Activated CD4-positive, alpha-beta T cell treated with anti-CD3 and anti-CD28 coated beads, Interleukin-2, amount 50 U/mL, for 1 hour (primary cell): Measurements from ENCODE around the gene TRAK2.
"Not testable (repeated sequence)": the region's sequence is repeated elsewhere in the genome, so short reads cannot be mapped to it uniquely, and the experiment has no call there.

Experiments
- DNase-seq: peaks from one replicate; pipeline ENCODE4 v3.0.0-alpha.2; 2020

TRAK2 gene

GRCh38 chr2:201450954-201451291 is 335 bp downstream of the TRAK2 start:
- DNase-seq: no peak

GRCh38 chr2:201448701-201449100 is 2.6 kb downstream of the TRAK2 start:
- DNase-seq: peak; percentile 37

DNA sequence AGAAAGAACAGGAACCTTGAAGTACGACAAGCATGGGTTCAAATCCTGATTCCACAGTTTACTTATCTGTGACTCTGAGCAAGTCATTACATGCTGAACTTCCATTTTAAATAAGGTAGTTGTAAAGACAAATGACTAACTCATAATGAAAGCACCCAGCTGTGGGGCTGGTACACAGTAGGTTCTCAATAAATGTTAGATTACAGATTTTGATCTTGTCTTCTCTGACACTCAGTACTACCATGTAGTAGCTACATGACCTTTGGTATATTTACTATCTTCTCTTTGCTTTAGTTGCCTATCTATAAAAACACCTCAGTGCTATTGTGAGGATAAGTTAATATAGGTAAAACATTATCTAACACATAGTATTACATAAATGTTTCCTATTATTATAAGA is 3.2 kb downstream of the TRAK2 start:
- no peak for DNase-seq

DNA sequence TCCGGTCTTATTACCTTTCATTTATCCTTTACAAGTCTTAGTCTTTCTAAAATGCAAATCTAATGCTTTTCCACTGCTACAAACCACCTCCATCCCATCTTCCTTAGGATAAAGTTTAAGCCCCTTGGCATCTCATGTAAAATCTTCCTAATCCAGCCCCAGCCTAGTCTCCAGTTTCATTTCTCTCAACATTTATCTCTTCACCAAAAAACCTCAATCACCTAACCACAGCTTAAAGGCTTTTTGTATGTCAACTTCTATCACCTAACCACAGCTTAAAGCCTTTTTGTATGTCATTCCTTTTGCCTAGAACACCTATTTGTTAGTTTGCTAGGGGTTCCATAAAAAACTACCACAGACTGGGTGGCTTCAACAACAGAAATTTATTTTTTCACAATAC is 4.2 kb downstream of the TRAK2 start:
- DNase-seq: no peak

DNA sequence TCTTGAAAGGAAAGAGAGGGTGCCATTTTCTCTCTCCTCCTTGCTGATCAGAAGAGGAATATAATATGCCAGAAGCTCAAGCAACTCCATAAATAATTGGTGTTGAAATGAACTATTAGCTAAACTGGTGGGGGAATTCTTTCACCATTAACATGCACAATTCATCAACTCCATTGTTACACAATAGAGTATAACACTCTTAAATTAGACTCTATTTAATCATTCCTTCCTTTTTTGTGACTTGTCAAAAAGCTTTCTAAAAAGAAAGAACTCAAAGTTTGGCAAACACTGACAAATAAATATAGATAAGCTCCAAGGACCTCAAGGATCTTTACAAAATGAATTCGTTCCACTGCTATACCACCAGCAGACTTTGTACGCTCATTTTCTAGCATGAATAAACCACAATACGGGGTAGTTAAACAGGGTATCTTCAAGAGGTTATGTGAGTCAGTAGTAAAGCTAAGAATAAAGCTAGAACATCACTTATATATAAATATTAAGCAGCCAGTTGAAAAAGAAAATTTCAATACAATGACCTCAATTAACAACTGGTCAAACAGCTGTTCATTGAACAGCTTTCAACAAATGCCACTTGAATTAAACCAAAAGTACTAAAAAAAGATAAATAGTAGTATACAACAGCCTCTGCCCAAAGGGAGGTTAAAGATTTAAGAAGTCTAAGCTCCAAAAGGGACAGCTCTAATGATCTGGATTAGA is 6.4 kb downstream of the TRAK2 start:
- no peak for DNase-seq

DNA sequence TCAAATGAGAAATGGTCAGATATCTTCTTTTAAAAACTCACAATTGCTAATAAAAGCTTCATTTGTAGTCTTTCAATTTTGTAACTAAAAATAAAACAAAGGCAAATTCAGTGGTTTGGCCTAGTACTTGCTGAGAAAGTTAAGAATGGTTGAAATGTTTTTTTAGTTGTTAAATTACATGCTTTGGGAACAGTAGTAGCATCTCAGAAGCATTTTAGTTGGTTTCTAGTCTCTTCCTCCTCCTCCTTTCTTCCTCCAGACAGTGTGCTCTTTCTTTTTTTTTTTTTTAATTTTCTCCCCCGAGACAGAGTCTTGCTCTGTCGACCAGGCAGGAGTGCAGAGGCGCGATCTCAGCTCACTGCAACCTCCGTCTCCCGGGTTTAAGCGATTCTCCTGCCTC is 9.8 kb downstream of the TRAK2 start:
- DNase-seq: no peak

DNA sequence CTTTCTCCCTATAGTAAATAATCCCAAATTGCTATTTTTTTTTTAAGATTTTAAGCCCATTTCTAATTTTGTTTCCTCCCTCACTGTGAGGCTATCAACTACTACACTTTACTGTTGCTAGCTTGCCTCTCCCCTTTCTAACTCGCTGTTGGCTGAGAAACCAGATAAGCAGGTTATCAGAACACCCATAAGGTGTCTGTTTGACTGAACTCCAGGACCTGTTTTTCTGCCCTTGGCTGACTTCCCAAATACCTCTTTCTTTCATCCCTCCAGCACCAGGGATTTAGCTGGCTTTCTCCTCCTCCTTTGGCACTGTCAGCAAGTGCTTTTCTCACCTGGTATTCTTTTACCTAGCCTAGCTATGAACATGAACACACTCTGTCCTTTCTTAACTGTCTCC is 11.1 kb downstream of the TRAK2 start:
- DNase-seq: no peak

GRCh38 chr2:201439336-201439922 is 11.8 kb downstream of the TRAK2 start:
- DNase-seq: not testable (repeated sequence)

DNA sequence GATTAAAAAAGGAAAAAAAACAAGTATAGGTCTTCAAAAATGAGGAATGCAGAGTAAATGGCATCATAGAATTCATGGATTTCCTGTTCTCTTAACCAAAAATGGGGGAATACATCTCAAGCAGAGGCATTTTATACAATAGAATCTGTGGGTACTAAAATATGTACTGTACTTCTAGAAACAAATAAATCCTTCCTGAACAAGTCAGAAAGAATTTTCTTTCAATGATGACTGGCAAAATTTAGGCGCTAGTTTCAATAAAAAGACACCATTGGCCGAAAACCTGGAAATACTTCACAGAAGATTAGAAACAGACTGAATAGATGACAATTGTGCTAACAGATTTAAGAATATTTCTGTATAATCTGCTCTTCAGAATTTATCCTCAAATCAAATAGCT is 15.1 kb downstream of the TRAK2 start:
- DNase-seq: no peak

DNA sequence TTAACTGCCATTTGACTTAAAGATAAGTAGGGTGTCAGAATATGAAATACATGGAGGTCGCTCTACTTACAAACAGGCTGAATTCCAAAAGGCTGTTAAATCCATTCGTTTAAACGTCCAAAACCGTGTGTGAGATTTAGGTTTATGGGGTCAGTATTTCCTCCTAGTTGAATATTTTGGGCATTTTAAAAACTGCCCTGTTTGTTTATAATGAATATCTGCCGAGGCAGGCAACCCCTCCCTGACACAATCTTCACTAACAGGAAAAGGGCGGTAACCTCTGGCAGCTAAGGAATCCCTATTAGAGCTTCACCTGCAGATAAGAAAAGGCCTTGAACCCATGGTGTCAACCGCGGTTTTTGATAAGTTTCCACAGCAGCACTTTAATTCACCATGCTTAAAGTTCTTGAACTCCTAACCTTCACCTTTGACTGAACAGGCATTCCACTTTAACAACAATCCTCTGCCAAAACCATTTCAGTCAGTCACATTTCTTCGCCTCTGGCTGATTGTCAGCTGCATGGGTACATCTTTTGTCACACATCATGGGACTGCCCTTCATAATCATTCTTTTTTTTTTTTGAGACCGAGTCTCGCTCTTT is 17.8 kb downstream of the TRAK2 start:
- DNase-seq: no peak

DNA sequence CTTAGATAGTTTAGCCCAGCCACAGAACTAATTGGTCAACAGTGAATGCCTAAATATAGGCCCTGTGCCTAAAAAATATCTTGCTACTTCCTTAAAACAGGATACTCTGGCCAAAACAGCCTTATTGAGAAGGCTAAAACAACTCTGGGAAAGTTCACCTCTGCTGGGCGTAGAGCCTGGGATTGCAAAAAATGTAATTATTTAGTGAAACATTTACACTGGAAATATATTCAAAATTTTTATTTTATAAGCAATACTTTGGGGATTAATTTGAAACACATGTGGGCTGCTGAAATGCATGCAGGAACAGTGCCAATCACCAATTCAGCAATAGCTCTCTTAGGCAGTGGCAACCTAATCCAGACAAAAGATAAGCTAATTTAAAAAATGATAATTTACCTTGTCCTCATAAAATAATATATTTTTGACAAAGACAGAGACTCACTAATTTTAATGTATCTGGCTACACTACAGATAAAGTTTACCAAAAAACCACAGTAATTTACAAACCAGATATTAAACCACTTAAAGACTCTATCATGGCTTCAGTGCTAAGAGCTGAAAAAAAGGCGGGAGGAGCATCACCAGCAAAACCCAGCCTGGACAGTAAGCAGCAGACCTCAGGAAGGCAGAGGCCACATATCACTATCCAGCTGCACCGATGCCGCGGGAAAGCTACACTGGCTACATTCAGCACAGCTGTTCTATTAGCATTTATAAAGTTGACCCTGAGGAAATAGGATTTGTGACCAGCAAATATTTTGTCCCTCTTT is 18.5 kb downstream of the TRAK2 start:
- DNase-seq: no peak

DNA sequence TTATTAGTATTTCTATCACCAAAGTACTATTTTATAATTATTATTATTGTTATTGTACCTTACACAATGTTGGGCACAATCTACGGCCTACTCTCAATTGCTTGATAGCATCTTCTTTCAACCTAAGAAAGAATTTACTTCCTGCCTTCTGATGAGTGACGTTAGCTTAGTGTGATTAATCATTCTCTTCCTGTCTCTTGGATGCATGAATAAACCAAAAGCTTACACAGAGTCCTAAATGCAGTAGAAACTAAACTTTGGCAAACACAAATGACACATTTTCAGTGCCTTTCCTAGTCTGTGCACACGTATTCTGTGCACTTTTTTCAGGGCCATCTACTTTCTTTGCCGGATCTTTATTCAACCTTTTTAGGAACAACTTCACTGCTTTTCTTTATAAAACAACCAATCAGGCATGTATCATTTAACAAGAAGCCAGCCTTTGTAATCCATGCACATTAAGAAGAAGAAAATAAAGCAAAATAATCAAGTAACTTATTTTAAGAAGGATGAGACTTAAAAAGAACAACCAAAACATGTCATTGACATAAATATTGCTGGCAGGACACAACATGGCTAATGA is 19.1 kb downstream of the TRAK2 start:
- no peak for DNase-seq

- DNase-seq: no peak
These were observed 20.4 kb downstream of the TRAK2 start for GRCh38 chr2:201430839-201431238.

DNA sequence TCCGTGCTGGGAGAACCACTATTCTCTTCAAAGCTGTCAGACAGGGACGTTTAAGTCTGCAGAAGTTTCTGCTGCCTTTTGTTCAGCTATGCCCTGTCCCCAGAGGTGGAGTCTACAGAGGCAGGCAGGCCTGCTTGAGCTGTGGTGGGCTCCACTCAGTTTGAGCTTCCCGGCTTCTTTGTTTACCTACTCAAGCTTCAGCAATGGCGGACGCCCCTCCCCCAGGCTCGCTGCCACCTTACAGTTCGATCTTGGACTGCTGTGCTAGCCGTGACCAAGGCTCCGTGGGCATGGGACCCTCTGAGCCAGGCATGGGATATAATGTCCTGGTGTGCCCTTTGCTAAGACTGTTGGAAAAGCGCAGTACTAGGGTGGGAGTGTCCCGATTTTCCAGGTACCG is 20.9 kb downstream of the TRAK2 start:
- DNase-seq: not testable (repeated sequence)

GRCh38 chr2:201429835-201430234 is 21.4 kb downstream of the TRAK2 start:
- DNase-seq: not testable (repeated sequence)

DNA sequence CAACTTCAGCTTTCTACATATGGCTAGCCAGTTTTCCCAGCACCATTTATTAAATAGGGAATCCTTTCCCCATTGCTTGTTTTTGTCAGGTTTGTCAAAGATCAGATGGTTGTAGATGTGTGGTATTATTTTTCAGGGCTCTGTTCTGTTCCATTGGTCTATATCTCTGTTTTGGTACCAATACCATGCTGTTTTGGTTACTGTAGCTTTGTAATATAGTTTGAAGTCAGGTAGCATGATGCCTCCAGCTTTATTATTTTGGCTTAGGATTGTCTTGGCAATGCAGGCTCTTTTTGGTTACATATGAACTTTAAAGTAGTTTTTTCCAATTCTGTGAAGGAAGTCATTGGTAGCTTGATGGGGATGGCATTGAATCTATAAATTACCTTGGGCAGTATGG is 22.9 kb downstream of the TRAK2 start:
- not testable (repeated sequence) for DNase-seq

GRCh38 chr2:201425952-201426351 is 25.3 kb downstream of the TRAK2 start:
- DNase-seq: no peak

GRCh38 chr2:201420442-201421113 is 30.7 kb downstream of the TRAK2 start:
- DNase-seq: no peak

DNA sequence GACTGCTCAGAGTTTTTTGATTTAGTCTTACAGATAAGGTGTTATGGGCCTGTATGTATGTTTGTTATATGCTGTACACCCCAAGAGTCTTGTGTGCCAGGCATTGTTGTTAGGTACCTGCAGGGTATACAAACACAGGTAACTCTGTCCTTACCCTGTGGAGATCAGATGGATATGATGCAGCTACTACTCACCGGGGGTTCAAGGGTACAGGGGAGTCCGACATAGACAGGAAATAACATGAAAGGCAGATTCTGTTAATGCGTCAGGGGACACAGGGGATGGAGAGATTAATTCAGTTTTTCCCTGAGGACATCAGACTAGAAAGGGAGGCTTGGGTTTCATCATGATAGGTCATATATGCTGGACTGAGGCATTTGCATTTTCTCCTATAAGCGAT is 31.3 kb downstream of the TRAK2 start:
- no peak for DNase-seq

GRCh38 chr2:201419057-201419635 is 32.1 kb downstream of the TRAK2 start:
- no peak for DNase-seq

DNA sequence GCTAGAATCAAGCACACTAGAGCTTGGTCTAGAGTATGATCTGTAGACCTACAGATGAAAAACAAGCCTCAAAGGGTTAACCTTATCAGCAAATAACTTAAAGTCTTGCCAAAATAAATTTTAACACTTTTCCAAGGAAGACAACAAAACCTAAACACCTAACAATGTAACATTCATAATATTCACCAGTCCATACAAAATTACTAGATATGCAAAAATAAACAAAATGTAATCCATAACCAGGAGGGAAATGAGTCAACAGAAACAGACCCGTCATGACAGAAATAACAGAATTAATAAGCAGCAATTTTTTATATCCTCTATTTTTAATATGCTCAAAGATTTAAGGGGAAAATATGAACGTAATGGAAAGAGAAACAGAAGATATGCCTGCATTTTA is 36.1 kb downstream of the TRAK2 start:
- no peak for DNase-seq
